Measurements from ENCODE around the gene ZDHHC14. TPM values are rescaled to one million over a fixed set of nuclear protein-coding genes. Genes with fewer than 3 reads are reported as not detected.

Gene ZDHHC14
- total and polyA plus RNA-seq, 2 of the 8 experiments (the other 6 are each of a cell fraction or from before 2014, with no cell fraction given): 2.9 to 5.3 TPM

DNA sequence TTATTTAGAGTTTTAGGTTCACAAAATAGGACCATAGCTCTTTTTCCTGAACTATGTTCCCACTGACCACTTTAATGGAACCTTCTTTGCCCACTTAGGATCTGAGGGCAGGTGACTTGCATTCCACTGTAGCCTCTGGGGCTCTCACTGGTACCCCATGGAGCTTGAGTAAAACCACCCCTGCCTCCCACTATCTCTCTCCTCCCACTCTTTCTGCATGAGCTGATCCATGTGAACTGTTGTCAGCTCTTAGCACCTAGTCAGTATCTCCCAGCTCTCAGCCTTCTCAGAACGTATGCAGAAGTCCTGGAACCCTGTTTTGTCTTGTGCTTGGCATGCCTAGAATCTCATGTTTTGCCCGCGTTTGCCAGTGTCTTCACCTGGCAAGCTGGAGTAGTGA is 241.4 kb downstream of the ZDHHC14 start:
- H3K56ac ChIP-seq (replicated peaks; ENCODE audit: insufficient read length, low read depth, low read length): no peak overlapping the region
- H3K9me3 ChIP-seq (ENCODE audit: insufficient read depth in 2 of 2, low read depth in 1 of 2, low read length in 1 of 2): no peaks in the 10 kb centered on the region; a peak in 2 of 4 replicates
- H2AFZ ChIP-seq (ENCODE audit: low read length): no peak overlapping the region
- no peak overlapping the region for H3K4ac ChIP-seq (replicated peaks; ENCODE audit: insufficient read length, low read depth, low read length)
- H3K18ac ChIP-seq (ENCODE audit: extremely low read depth, low read length): no peak overlapping the region
- H3K14ac ChIP-seq (ENCODE audit: insufficient read length): no peak overlapping the region
- ChIA-PET POLR2A (ENCODE audit: partially characterized antibody) (interaction anchor here (0.6 kb wide), 1 partner anchor 15 kb away, joined by 3 read pairs; no protein-coding TSS in a partner anchor), CTCF (ENCODE audit: partially characterized antibody) (no interaction called here)
- no peaks in the 10 kb centered on the region for H3K79me1 ChIP-seq (ENCODE audit: low read depth, low read length)
- no peak overlapping the region for H3K4me3 ChIP-seq (ENCODE audit: extremely low read depth in 1 of 4, insufficient read depth in 2 of 4, low read depth in 3 of 4, low read length in 4 of 4)
- no peak overlapping the region for H4K91ac ChIP-seq (replicated peaks; ENCODE audit: insufficient read length, low read length)
- H3K27me3 ChIP-seq (replicated peaks in 1 of 4; ENCODE audit: control insufficient read depth in 3 of 4, extremely low read depth in 1 of 4, insufficient read depth in 3 of 4, low read length in 3 of 4): peaks cover 0 to 1% (median 0%) of the 10 kb centered on the region in 4 experiments; a peak in 1 of 7 replicates
- H2BK20ac ChIP-seq (ENCODE audit: low read length): no peak overlapping the region
- no peak overlapping the region for H3K9ac ChIP-seq (replicated peaks in 1 of 4; ENCODE audit: extremely low read depth in 1 of 4, low read depth in 3 of 4, low read length in 3 of 4)
- no peaks in the 10 kb centered on the region for H3K23me2 ChIP-seq (ENCODE audit: low read depth, low read length)
- H3K4me2 ChIP-seq (ENCODE audit: insufficient read depth in 1 of 2, low read depth in 2 of 2, low read length in 2 of 2): no peak overlapping the region
- WGBS, 2 experiments (ENCODE audit: extremely low coverage in 1 of 2, insufficient coverage in 1 of 2, insufficient read length in 1 of 2, insufficient replicate concordance in 2 of 2, low coverage in 1 of 2, low lambda C conversion rate in 2 of 2, missing lambda C conversion rate in 1 of 2): 82% methylated on average over 3 of the region's 3 CpGs; no CpG with 5 or more reads in 1 of the 2 experiments
- no peak overlapping the region for H4K8ac ChIP-seq (ENCODE audit: extremely low read depth, insufficient read depth, low read length)
- H2AK5ac ChIP-seq (ENCODE audit: low read depth, low read length): no peak overlapping the region; the same call in 1 of the 2 replicates
- H4K20me1 ChIP-seq (replicated peaks in 1 of 2; ENCODE audit: control insufficient read depth in 1 of 2, insufficient read depth in 2 of 2, low read length in 2 of 2): no peaks in the 10 kb centered on the region
- H3K79me2 ChIP-seq (ENCODE audit: control insufficient read depth in 1 of 2, insufficient read depth in 2 of 2, low read length in 2 of 2): no peaks in the 10 kb centered on the region
- no peak overlapping the region for H2BK15ac ChIP-seq (ENCODE audit: low read length)
- H3K23ac ChIP-seq (ENCODE audit: insufficient read length): no peak overlapping the region
- no peak overlapping the region for H2BK5ac ChIP-seq (ENCODE audit: low read depth, low read length)
- H4K5ac ChIP-seq (ENCODE audit: insufficient read length, low read depth, low read length): no peak overlapping the region
- H3K27ac ChIP-seq (ENCODE audit: low read depth, low read length): no peak overlapping the region
- DNase-seq (ENCODE audit: low read depth in 1 of 2, low spot score in 2 of 2): no peak
- no peak overlapping the region for H2BK120ac ChIP-seq (replicated peaks; ENCODE audit: low read depth, low read length)
- H2BK12ac ChIP-seq (ENCODE audit: low read depth, low read length): no peak overlapping the region
- H3K36me3 ChIP-seq (ENCODE audit: control insufficient read depth in 2 of 4, insufficient read depth in 4 of 4, low read length in 3 of 4): no peaks in the 10 kb centered on the region
- H3K4me1 ChIP-seq (replicated peaks in 1 of 4; ENCODE audit: control insufficient read depth in 3 of 4, insufficient read depth in 4 of 4, low read length in 3 of 4): peaks cover 0 to 2% (median 0%) of the 10 kb centered on the region in 4 experiments; a peak in 2 of 7 replicates
- no peak for FAIRE-seq
- TF ChIP-seq FOSL1 (IDR thresholded peaks at IDR 0.05; ENCODE audit: insufficient read depth, low read depth, low read length): no peak
- no peak for TF ChIP-seq JUN (IDR thresholded peaks at IDR 0.05; ENCODE audit: low read depth, low read length)
- no peak for TF ChIP-seq MAFK (IDR thresholded peaks at IDR 0.05; ENCODE audit: low read depth, low read length)
- no peak for TF ChIP-seq CEBPB (IDR thresholded peaks at IDR 0.05; ENCODE audit: low read depth, low read length)
- no peak for TF ChIP-seq TAF1 (IDR thresholded peaks at IDR 0.05; ENCODE audit: low read depth, low read length)
- no peak for TF ChIP-seq SIN3A (conservative IDR thresholded peaks at IDR 0.05 in 1 of 2, IDR thresholded peaks at IDR 0.05 in 1 of 2; ENCODE audit: low read depth in 1 of 2, low read length in 2 of 2)
- no peak for TF ChIP-seq RBBP5 (IDR thresholded peaks at IDR 0.05; ENCODE audit: borderline replicate concordance, low read depth, low read length)
- no peak for TF ChIP-seq KDM5A (IDR thresholded peaks at IDR 0.05; ENCODE audit: low read length)
- no peak for TF ChIP-seq CTBP2 (IDR thresholded peaks at IDR 0.05; ENCODE audit: borderline replicate concordance, insufficient read depth, insufficient read length, low read length)
- no peak for TF ChIP-seq CHD1 (IDR thresholded peaks at IDR 0.05; ENCODE audit: low read depth, low read length)
- no peak for TF ChIP-seq NANOG (IDR thresholded peaks at IDR 0.05; ENCODE audit: insufficient read depth, low read depth, low read length, poor library complexity, severe bottlenecking)
- no peak for TF ChIP-seq PHF8 (conservative IDR thresholded peaks at IDR 0.05; ENCODE audit: low read depth, low read length)
- no peak for TF ChIP-seq EP300 (IDR thresholded peaks at IDR 0.05; ENCODE audit: borderline replicate concordance in 1 of 2, low read depth in 2 of 2, low read length in 2 of 2)
- no peak for TF ChIP-seq ZNF274 (IDR thresholded peaks at IDR 0.05; ENCODE audit: borderline replicate concordance, extremely low read depth, low read length)
